HS-5 (cell line): ENCODE measurements around the gene DZIP1.
"Not testable (repeated sequence)": the region's sequence is repeated elsewhere in the genome, so short reads cannot be mapped to it uniquely, and the experiment has no call there.

Source experiments
- DNase-seq: peaks from one replicate; pipeline ENCODE4 v3.0.0-alpha.2; 2012; ENCODE audit warnings: low read depth

Gene DZIP1

GRCh38 chr13:95601216-95601615 lies 43.3 kb downstream of the DZIP1 start:
- no peak for DNase-seq

- no peak for DNase-seq
Observed at GRCh38 chr13:95596701-95597100, 47.8 kb downstream of the DZIP1 start.

- no peak for DNase-seq
Observed at GRCh38 chr13:95593462-95593861, 51.0 kb downstream of the DZIP1 start.

GRCh38 chr13:95588721-95589120 lies 55.8 kb downstream of the DZIP1 start:
- no peak for DNase-seq

GRCh38 chr13:95588134-95588533 lies 56.4 kb downstream of the DZIP1 start:
- no peak for DNase-seq

- no peak for DNase-seq
Observed at GRCh38 chr13:95585867-95586266, 58.6 kb downstream of the DZIP1 start.

GRCh38 chr13:95579303-95579702 lies 65.2 kb downstream of the DZIP1 start:
- no peak for DNase-seq

GRCh38 chr13:95573221-95573620 lies 71.3 kb downstream of the DZIP1 start:
- DNase-seq: no peak

GRCh38 chr13:95571941-95572340 lies 72.6 kb downstream of the DZIP1 start:
- DNase-seq: no peak

GRCh38 chr13:95570016-95570415 lies 74.5 kb downstream of the DZIP1 start:
- no peak for DNase-seq

GRCh38 chr13:95568131-95568530 lies 76.4 kb downstream of the DZIP1 start:
- DNase-seq: no peak

- DNase-seq: not testable (repeated sequence)
Observed at GRCh38 chr13:95565758-95566157, 78.7 kb downstream of the DZIP1 start.

GRCh38 chr13:95564733-95565291 lies 79.7 kb downstream of the DZIP1 start:
- no peak for DNase-seq

- no peak for DNase-seq
Observed at GRCh38 chr13:95564091-95564490, 80.4 kb downstream of the DZIP1 start.

GRCh38 chr13:95560387-95560786 lies 84.1 kb downstream of the DZIP1 start:
- no peak for DNase-seq

- DNase-seq: no peak
Observed at GRCh38 chr13:95559100-95559499, 85.4 kb downstream of the DZIP1 start.

GRCh38 chr13:95557013-95557412 lies 87.5 kb downstream of the DZIP1 start:
- no peak for DNase-seq

GRCh38 chr13:95553581-95554385 lies 90.7 kb downstream of the DZIP1 start:
- DNase-seq: no peak

- DNase-seq: no peak
Observed at GRCh38 chr13:95552539-95553441, 91.7 kb downstream of the DZIP1 start, which contains the start of gene CLDN10. Gene CLDN10 (plus strand): TSS chr13:95552720. CDS start chr13:95552754, 34 bp downstream.

- DNase-seq: no peak
Observed at GRCh38 chr13:95552208-95552538, 92.3 kb downstream of the DZIP1 start.

GRCh38 chr13:95547531-95548167 lies 96.9 kb downstream of the DZIP1 start:
- no peak for DNase-seq

- no peak for DNase-seq
Observed at GRCh38 chr13:95546919-95547318, 97.6 kb downstream of the DZIP1 start.
